GM18861 (cell line): ENCODE data around the gene CORO1C.
A peak's percentile ranks its signal among the peaks of the same experiment; 100 is the strongest.

Experiments
- ATAC-seq: cut with Tn5 transposase; IDR thresholded peaks from one replicate; pipeline ENCODE4 v1.9.1; 2021; ENCODE audit not compliant: unreplicated experiment

Gene CORO1C

GRCh38 chr12:108700833-108701541 is 30.3 kb downstream of the CORO1C start:
- no peak for ATAC-seq

GRCh38 chr12:108699955-108700563 is 31.3 kb downstream of the CORO1C start:
- no peak for ATAC-seq

GRCh38 chr12:108697905-108698304 is 33.4 kb downstream of the CORO1C start:
- no peak for ATAC-seq

GRCh38 chr12:108696996-108697290 is 34.4 kb downstream of the CORO1C start:
- ATAC-seq = no peak

- no peak for ATAC-seq
Measured at GRCh38 chr12:108696111-108696995, 35.0 kb downstream of the CORO1C start.

GRCh38 chr12:108694812-108695278 is 36.5 kb downstream of the CORO1C start:
- ATAC-seq = no peak

GRCh38 chr12:108693751-108694150 is 37.6 kb downstream of the CORO1C start:
- no peak for ATAC-seq

GRCh38 chr12:108693186-108693730 is 38.1 kb downstream of the CORO1C start:
- ATAC-seq = no peak

GRCh38 chr12:108691998-108692808 is 39.1 kb downstream of the CORO1C start:
- ATAC-seq = no peak

GRCh38 chr12:108691175-108691997 is 39.9 kb downstream of the CORO1C start:
- peak; percentile 45 for ATAC-seq

- ATAC-seq = no peak
Measured at GRCh38 chr12:108690542-108691174, 40.7 kb downstream of the CORO1C start.

GRCh38 chr12:108690191-108690518 is 41.2 kb downstream of the CORO1C start:
- ATAC-seq = no peak

GRCh38 chr12:108689314-108690190 is 41.8 kb downstream of the CORO1C start:
- no peak for ATAC-seq

- no peak for ATAC-seq
Measured at GRCh38 chr12:108686780-108687179, 44.5 kb downstream of the CORO1C start.

- no peak for ATAC-seq
Measured at GRCh38 chr12:108685469-108686260, 45.7 kb downstream of the CORO1C start.

- no peak for ATAC-seq
Measured at GRCh38 chr12:108683906-108684556, 47.3 kb downstream of the CORO1C start.

GRCh38 chr12:108681317-108681716 is 50.0 kb downstream of the CORO1C start:
- ATAC-seq = no peak
